Kasumi-1 (cell line): ENCODE results near the gene COL8A1.
A peak's percentile ranks its signal among the peaks of the same experiment; 100 is the strongest.
"Not testable (repeated sequence)": the region's sequence is repeated elsewhere in the genome, so short reads cannot be mapped to it uniquely, and the experiment has no call there.

Source experiments
- DNase-seq, 2 experiments: peaks; one replicate each; lab custom pipeline; 2025; lab: John Stamatoyannopoulos, UW

Gene COL8A1

GRCh38 chr3:99805160-99805559 is 166.8 kb downstream of the COL8A1 start:
- no peak for DNase-seq

DNA sequence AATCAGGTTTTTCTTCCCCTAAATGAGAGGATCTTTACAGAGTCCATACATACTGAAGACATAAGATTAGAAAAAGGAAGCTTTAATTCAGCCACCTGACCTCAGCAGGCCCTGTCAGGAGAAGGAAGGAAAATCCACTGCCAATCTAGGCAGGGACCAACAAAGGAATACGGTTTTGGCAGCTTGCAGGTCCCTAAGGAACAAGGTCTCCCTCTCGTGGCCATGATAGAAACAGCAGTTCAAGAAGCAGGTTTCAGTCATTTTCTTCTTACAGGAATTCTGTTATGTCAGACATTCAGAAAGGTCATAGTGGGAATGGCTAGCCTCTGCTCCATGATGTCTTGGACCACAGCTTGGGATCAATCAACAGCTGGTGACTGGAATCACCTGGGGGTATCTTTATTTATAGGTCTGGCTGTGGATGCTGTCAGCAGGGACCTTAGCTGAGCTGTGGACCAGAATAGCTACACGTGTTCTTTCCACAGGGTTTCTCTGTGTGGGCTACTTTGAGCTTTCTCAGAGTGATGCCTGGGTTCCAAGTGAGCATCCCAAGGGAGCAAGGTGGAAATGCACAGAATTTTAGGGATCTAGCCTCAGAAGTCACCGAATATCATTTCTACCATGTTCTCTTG is 169.9 kb downstream of the COL8A1 start:
- peak; percentile 48 to 76 for DNase-seq

GRCh38 chr3:99809565-99809964 is 171.2 kb downstream of the COL8A1 start:
- no peak for DNase-seq

GRCh38 chr3:99810403-99810802 is 172.0 kb downstream of the COL8A1 start:
- no peak for DNase-seq

- no peak for DNase-seq
Measured at GRCh38 chr3:99817047-99817436, 178.6 kb downstream of the COL8A1 start.

- peak; percentile 92 to 93 for DNase-seq
Measured at GRCh38 chr3:99817437-99818240, 179.2 kb downstream of the COL8A1 start, which contains the start of gene CMSS1. Gene CMSS1, plus strand, starts transcription at chr3:99817862.

DNA sequence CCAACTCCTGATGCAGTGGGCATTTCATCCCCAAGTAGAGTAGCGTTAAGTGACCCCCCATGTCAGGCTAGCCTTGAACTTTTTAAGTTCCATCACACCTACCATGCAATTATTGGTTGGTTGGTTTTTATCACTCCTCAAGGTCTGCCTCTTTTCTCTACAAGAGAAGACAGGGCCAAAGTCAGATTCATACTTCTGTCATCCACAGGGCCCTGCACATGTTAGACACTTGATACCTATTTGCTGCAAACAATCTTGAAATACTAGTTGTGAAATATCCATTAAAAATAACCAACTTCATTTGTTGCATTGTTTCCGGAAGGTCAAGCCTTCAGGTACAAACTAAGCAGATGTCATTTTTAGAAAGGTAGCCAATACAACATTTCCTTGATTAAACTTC is 180.4 kb downstream of the COL8A1 start:
- DNase-seq = no peak

- no peak for DNase-seq
Measured at GRCh38 chr3:99823723-99824711, 185.6 kb downstream of the COL8A1 start.

DNA sequence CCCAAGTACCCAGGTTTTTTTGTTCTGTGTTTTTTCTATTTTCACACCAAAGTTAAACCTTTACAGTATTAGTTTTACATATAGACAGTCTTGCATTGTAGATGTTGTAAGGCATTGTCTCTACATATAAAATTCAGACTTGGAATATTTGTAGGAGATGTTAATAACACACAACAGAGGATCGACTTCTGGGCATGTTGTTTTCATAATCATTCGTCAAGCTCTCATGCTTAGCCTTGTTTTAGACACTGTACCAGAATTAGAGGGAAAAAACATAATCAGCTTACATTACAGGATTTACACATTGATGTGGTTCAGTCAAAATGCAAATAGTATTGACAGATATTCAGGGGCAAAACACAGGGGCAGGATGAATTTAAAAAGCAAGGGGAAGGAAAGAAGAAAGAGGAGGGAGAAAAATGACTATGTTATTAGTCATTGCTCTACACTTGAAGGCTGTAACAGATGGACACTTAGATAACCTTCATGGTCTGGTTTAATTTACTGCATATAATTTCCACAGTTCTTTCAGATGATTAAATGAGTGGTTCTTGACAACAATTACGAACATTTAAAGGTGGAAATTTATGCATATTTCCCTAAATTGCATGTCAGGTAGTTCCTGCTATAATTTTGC is 186.7 kb downstream of the COL8A1 start:
- DNase-seq = no peak

DNA sequence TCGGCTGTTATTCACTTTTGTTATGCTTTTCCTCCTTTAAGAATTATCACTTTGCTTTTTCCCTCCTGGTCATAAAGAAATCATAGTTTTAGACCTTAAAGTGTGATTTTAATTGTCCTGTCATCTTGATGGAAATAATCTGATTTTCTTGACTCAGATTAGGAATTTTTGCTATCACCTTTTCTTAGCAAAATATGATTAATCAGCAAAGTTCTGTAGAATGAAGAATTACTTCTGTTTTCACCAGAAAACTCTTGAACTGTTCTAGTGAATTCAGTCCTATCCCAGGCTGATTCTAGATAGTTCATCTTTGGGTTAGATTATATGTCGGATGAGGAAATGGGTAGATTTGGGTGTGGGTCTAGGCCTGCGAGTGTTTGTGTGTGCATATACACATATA is 191.4 kb downstream of the COL8A1 start:
- DNase-seq = no peak

DNA sequence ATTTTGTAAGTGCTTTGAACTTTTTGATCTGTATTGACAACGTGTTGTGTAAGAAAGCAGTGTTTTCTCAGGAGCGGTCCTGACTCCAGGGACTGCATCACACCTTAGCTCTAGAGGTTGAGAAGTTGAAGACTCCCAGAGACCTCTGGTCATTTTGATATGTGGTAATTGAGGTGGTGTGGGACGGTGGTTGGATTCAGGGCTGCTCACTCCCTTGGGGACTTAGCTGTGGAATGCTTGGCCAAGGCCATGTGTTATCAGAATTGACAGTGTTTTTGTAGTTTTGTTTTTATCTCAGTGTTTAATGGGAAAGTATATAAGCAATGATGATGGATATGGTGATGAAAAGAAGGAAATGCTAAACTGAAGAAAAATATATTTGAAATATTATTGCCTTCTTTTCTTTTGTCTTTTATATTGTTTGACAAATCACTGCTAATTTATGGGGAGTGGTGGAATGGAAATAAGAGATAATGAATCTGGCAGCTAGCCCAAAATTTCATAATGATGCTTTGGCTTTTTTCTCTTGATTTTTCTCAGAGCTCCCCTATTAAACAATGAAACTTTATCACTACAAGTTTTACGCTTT is 195.3 kb downstream of the COL8A1 start:
- DNase-seq = no peak

- DNase-seq = no peak
Measured at GRCh38 chr3:99834211-99834957, 196.0 kb downstream of the COL8A1 start.

- no peak for DNase-seq
Measured at GRCh38 chr3:99836681-99837080, 198.3 kb downstream of the COL8A1 start.

DNA sequence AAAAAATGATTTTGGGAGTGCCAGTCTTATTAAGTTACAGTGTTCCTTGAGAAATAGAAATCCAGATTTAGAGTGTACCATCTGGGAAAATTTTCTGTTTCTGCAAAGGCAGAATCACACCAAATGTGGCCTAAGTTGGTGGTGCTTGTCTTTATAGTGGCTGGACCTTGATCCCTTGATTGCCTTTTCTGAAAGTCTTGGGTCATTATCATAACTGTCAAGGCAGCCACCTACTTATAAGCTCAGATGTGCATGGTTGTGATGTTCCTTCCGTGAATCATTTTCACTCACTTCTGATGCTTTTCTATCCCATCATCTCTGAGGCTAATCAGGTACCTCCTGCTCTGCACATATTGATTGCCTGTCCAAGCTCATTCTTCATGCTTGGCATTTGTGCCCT is 199.3 kb downstream of the COL8A1 start:
- DNase-seq = no peak

DNA sequence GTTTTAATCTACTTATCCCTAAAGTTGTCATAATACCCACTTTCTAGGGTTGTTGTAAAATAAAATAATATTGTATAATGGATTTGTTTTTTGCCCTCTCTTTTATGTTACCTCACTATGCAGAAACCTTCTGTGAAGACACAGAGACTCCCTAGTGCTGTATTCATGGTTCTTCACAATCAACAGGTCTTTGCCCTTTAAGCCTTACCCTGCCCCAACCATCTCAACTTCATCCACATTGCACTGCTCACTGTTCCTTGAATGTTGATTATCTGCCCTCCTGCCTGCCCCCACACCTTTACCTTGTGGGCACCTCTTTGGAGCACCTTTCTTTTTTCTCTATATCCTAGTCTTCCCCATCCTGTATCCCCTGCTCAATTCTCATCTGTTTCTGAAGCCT is 200.4 kb downstream of the COL8A1 start:
- no peak for DNase-seq

DNA sequence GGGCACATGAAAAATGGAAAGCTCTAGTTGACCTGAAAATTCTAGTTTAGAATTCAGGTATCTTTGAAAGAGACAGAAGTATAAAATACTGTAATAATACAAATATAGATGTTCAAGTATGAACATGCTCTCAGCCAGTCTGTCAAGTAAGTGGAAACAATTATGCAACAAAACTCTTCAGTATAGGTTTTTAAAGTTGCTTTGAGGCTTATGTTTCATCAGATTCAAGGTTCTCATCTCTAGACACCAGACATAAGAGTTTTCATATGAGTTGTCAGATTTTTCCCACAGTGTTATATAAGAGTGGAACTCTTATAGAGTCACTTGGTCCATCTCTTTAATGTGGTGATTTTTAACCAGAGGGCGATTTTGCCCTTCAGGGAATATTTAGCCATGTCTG is 201.2 kb downstream of the COL8A1 start:
- DNase-seq = no peak

DNA sequence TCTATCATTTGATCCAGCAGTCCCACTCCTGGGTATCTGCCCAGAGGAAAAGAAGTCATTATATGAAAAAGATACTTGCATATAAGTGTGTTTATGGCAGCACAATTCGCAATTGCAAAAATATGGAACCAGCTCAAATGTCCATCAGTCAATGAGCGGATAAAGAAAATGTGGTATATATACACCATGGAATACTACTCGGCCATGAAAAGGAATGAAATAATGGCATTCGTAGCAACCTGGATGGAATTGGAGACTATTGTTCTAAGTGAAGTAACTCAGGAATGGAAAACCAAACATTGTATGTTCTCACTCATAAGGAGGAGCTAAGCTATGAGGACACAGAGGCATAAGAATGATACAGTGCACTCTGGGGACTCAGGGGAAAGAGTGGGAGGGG is 203.6 kb downstream of the COL8A1 start:
- DNase-seq = not testable (repeated sequence)

DNA sequence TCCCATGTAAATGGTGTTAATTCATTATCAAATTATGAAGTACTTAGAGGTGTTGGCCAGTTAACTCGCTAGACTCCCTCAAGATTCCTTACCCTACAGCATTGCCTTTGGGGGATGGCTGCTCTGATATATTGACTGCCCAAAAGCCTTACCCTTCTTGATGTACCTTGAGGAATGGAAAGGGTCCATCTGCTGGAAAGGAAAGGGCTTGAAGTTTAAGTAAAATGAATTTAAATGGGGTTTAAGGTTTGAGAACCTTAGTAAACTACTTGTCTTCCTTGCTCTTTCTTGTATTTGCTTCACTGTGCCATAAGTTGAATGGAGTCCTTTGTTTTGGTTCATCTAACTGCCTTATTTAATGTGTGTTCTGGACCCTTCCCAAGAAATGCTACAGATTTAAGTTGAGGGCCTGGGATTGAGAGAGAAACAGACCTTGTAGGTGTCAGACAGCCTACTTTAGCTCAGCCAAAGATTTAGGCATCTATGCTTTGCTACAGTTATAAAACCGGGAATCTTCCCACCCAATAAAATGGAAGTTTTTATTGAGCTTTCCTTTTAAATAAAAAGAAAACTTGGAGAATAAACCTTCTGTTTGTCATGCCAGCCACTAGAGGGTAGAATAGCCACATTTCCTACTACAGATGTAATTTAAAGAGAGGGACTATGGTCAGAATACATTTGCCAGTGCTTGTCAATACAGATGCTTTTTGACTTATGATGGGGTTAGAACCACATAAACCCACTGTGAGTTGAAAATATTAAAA is 204.6 kb downstream of the COL8A1 start:
- peak; percentile 57 to 77 for DNase-seq

DNA sequence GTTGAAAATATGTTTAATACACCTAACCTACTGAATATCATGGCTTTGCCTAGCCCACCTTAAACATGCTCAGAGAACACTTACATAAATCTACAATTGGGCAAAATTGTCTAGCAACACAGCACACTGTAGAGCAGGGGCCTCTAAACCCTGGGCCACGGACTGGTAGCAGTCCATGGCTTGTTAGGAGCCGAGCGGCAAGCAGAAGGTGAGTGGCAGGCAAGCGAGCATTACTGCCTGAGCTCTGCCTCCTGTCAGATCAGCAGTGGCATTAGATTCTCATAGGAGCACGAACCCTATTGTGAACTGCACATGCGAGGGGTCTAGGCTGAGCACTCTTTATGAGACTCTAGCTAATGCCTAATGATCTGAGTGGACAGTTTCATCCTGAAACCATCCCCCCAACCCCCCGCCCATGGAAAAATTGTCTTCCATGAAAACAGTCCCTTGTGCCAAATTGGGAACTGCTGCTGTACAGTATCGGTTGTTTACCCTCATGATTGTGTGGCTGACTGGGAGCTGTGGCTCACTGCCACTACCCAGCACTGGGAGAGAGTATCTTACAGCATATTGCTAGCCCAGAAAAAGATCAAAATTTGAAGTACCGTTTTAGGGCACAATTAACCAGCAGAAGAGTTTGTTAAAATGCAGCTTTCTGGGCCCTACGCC is 205.3 kb downstream of the COL8A1 start:
- DNase-seq = no peak
